Activated CD8-positive, alpha-beta memory T cell treated with anti-CD3 and anti-CD28 coated beads for 4 hours (primary cell): Measurements from ENCODE around the gene FUT7.
"Not testable (repeated sequence)": the region's sequence is repeated elsewhere in the genome, so short reads cannot be mapped to it uniquely, and the experiment has no call there.

ENCODE experiments used
- DNase-seq, 2 donors: peaks; one replicate each; pipeline ENCODE4 v3.0.0-alpha.2; 2020; ENCODE audit warnings: low read depth in 2 of 2

Gene FUT7

GRCh38 chr9:137066096-137066861 is 34.4 kb upstream of the FUT7 start:
- DNase-seq: no peak

DNA sequence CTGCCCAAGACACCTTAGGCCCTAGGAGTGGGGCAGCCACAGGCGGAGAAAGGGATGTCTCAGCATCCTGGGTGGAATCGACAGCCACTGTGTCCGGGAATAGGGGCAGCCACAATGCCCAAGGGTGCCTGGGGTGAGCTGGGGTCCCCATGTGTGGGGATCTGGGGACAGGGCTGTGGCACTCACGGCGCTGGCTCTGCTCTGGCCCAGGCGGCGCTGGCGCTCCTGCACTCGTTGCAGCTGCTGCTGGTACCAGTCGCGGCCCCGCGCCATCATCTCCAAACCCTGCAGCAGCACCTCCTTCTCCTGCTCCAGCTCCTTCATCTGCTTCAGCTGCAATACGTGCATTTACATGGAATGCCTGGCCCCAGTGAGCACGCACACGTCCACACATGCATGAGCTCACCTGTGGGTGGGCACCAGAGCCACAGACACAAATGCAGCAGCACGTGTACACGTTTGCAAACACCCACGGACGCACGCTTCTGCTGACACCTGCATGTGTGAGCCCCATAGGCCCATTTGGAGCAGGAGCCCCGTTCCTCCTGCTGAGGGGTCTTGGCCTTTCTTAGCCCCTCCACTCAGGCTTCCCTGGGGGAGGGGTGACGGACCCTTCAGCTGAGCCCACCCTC is 33.6 kb upstream of the FUT7 start:
- no peak for DNase-seq

- DNase-seq: no peak
Observed at GRCh38 chr9:137064880-137065164, 32.9 kb upstream of the FUT7 start.

GRCh38 chr9:137064027-137064879 is 32.4 kb upstream of the FUT7 start:
- DNase-seq: no peak

- DNase-seq: no peak
Observed at GRCh38 chr9:137063311-137064026, 31.6 kb upstream of the FUT7 start.

DNA sequence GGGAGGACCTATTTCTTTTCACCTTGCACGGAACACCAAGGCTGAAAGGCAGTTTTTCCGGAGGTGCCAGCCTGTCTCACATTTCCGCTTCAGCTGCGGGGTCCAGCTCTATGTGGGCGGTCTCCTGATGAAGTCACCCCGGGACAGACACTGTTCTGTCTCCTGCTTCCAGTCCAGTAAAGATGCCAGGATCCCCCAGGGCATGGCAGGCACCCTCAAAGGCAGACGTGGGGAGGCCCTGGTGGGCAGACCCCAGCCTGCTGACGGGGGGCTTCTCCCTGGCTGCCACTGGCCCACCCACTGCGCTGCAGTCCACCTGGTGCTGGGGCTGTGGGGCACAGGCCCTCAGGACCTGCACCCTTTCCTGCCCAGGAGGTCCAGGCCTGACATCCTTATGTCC is 30.9 kb upstream of the FUT7 start:
- not testable (repeated sequence) for DNase-seq

DNA sequence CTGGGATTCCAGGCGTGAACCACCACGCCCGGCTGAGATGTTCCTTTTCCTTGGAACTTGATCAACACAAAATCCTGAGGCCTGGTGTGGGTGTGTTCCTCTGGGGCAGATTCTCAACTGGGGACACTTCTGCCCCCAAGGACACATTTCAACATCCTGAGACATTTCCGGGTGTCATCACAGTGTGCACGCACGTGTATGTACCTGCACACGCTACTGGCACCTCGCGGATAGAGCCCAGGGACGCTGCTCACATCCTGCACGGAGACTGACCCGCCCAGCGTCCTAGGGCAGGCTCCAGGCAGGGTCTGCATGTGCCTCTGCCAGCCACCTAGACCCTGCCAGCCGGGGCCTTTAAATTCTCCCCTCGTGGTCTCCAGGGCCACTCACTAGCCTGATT is 30.5 kb upstream of the FUT7 start:
- no peak for DNase-seq

GRCh38 chr9:137058521-137059234 is 26.8 kb upstream of the FUT7 start:
- DNase-seq: no peak

DNA sequence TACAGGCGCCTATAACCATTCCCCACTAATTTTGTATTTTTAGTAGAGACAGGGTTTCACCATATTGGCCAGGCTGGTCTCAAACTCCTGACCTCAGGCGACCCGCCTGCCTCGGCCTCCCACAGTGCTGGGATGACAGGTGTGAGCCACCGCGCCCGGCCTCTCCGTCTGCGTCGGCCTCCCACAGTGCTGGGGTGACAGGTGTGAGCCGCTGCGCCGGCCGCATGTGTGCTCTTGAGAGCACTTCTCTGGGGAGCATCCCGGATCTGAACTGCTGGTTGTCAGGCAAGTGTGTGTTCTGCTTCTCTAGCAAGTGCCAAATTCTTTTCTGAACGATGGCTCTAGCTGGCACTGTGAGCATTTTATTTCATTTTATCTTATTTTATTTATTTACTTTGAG is 25.7 kb upstream of the FUT7 start:
- DNase-seq: no peak

GRCh38 chr9:137056739-137057415 is 25.0 kb upstream of the FUT7 start:
- no peak for DNase-seq

DNA sequence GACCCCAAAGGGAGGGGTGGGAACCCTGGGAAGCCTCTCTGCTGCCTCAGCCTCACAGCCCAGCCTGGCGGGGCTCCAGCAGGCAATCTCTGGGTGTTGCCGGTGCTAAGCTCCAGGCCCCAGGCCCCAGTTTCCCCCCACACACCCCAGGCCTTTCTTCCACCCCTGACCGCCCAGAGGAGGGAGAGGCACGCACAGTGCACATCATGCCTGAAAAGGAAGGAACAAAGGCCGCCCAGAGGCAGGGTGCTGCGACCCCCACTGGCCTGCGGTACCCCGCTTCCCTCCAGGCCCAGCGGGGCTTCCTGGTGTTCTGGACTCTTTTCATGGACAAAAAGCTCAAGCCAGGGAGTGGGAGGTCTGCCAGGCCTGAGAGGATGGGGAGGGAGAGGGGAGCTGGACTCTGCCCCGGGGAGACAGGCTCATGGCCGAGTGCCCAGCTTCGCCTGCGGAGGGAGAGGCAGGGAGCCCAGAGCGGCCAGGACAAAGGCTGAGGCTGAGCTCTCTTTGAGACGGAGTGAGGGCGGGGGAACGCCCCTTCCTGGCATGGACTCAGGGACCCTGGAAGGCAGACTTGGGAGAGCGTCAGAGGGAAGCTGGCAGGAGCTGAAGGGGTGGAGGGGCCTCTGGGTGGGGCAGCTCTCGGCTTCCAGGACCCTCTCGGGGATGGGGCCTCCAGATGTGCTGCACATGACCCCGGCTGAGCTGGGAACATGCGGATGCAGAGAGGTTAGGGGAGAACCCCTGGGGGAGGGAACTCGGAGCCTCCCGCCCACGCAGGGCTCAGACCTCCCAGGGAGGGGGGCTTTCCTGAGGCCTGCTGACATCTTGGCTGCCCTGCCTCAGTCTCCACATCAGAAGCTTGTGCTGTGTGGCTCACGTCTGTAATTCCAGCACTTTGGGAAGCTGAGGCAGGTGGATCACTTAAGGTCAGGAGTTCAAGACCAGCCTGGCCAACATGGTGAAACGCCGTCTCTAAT is 23.8 kb upstream of the FUT7 start:
- DNase-seq: no peak

- DNase-seq: no peak
Observed at GRCh38 chr9:137054932-137055384, 23.1 kb upstream of the FUT7 start.

DNA sequence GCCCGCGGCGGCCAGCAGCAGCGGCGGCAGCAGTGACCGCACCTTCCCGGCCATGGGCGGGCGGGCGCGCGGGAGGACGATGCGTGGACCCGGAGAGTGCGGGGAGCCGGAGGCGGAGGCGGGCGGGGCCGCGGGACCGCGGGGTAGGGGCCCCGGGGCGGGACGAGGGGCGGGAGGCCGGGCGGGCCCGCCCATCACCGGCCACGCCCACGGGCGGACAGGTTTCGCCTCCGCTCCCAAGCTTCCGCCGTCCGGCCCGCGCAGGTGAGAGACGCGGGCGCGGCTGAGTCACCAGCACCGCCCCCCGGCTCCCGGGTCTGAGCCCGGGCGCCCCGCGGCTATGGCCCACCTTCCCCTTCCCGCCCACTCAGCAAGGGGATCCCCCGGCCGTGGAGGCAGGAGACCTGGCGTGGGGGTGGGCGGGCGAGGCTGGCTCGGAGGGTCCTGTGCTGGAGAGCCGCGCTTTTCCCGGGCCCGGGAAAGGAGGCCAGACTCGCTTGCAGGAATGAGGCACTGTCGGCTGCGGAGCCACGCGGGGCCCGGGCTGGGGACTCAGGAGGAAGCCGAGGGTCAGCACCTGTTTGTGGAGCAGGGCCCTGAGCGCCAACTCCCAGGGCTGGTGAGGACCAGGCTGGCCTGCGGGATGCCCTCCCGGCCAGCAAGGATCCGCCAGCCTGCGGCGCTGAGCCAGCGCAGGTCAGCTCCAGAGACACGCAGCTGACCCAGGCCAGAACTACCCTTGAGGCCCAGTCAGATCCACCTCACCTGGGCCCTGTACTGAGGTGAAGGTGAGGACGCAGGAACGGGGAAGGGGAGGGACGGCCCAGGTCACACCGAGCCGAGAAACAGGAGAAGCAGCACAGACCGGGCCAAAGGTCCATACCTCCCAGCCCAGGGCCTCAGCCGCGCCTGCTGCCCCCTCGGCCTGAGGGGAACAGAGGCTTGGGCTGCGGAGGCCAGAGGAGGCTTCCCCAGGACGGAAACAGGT is 22.4 kb upstream of the FUT7 start, which contains the start of gene ENTPD2:
ENTPD2 (minus strand) TSS at position 118 of the 988 bp plus-strand sequence; CDS start at position 54, 64 bp downstream.
- no peak for DNase-seq

DNA sequence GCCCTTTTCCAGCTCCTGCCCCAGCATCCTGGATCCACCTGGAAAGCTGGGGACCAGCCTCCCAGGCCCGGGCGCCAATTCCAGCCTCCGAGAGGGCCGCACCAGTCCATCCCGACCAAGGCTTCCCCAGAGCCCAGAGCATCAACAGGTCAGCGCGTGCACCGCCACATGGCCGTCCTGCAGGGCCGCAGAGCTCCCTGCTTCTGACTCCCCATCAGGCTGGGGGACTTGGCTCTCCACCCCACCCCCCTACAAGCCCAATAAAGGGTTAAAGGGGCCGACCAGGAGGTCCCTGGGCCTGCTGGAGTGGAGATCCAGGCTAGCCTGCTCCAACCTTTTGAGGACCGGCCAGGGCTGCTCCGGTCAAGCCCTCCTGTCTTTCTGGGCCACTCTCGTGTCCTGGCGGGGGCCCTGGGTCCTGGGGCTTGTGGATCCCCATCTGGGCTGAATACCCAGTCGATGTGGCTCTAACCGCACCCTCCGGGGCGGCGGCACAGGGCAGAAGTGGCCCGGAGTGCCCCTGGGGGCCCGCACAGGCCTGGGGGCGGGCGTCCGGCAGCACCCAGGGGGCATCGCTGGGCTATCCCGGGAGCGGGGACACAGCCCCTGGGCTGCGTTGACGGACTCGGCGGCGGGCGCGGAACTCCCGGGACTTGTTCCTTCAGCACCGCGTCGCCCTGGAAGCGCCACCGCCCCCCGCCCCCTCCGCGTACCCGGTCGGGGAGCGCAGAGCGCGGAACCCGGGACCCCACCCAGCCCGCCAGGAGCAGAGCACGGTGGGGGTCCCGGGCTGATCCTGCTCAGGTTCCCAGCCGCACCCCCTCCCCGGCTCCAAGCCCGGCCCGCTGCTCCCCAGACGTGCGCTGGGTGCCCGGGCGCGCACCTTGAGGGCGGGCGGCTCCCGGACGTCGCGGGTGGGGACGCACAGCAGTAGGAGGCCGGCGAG is 21.4 kb upstream of the FUT7 start:
- DNase-seq: no peak

DNA sequence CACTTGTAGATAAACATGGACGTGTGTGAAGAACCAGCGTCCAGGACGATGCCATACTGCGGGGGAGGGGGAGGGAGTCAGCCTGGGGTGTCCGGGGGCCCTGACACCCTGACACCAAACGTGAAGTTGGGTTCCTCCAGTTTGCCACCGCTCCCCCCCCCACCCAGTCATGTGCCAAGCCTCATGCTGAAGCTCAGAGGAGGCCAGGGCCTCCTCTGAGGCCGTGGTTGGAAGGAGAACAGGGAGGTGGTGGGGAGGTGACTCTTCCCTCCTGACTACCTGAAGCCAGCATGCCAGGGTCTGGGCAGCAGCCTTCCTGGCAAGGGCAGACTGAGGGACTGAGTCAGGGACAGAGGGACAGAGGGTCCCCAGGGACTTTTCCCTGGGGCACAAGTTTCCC is 20.4 kb upstream of the FUT7 start:
- no peak for DNase-seq

GRCh38 chr9:137051145-137051724 is 19.3 kb upstream of the FUT7 start:
- no peak for DNase-seq

DNA sequence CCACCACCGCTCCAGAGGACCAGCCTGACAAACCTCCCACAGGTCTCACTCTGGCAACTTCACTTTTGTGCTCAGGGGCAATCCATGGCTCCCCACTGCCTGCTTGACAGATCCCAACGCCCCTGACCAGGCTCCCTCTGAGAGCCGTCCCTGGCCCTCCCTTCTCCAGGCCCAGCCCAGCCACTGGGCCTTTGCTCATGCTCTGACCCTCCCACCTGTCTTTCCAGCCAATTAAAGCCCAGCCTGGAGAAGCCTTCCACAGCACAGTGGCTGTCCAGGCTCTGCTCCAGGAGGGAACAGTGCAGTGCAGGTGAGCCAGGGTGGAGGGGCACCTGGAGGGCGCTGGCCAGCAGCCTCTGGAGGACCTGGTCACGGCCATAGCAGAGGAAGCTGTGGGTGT is 18.7 kb upstream of the FUT7 start:
- no peak for DNase-seq
